Glomerular endothelial cell (primary cell): ENCODE measurements around the gene PIWIL1. TPM values are rescaled to one million over a fixed set of nuclear protein-coding genes. Genes with fewer than 3 reads are reported as not detected.

Source experiments
- DNase-seq: peaks from one replicate; pipeline ENCODE4 v3.0.0-alpha.2; 2011; ENCODE audit warnings: low read depth, low spot score; ENCODE audit errors: extremely low read depth
- total RNA-seq: library from RNA; depleted of rRNA; stranded (reverse); fragments of >200 nt; gene quantifications from 2 replicates; pipeline ENCODE4 v1.2.3, GENCODE V29; 2015

Gene PIWIL1
- total RNA-seq, result 0.10 TPM in 1 of 2 replicates, not detected in the other

- no peak for DNase-seq
Measured at GRCh38 chr12:130337488-130338303, at the start of gene PIWIL1. TSS of gene PIWIL1 (plus strand) at chr12:130337887. CDS start at chr12:130342592, 4,705 bp downstream.

DNA sequence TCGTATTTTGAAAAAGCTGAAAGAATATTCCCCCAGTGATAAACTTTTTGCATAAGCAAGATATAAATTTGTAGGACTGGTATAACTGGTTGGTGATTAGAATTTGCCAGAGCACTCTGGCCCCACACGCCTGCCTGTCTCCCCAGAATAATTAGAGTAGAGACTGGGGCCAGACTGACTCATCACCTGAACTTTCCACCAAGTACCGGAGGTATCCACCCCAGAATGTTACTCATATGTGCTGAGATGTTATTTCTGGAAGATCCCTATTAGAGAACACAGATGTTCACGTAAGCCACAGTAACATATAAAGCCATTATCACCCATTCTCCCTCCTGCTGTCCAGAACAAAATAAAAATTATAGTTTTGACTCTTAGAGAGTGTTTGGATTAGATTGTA is 49.5 kb upstream of the PIWIL1 start:
- no peak for DNase-seq

GRCh38 chr12:130288691-130289090 is 49.0 kb upstream of the PIWIL1 start:
- DNase-seq, result no peak

- DNase-seq, result no peak
Measured at GRCh38 chr12:130290114-130290513, 47.6 kb upstream of the PIWIL1 start.

DNA sequence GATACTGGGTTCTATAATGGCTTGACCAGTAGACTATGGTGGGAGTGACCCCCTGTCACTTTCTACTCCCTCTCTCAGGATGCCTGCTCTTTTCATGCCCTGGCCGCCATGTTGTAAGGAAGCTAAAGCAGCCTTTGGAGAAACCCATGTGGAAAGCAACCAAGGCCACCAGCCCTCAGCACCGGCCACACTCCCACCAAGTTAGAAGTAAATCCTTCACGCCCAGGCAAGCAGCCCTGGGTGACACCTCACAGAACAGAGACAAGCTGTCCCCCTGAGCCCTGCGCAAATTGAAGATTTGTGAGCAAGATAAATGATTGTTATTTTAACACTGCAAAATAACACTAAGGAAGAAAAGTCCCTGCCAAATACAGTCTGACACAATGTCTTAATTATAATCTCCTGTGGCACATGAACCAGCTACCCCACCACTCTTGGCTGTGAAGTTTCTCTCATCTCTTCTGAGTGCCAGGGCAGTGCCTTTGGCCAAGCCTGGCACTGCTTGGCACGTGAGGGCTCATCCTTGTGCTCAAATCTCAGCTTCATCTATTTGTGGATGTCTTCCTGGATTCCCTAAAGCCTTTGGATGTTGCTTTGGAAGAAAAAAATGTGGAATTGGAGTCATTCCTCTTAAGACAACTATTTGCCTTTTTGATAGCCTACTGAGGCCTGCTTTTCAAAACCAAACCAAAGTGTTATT is 39.2 kb upstream of the PIWIL1 start:
- DNase-seq, result no peak

DNA sequence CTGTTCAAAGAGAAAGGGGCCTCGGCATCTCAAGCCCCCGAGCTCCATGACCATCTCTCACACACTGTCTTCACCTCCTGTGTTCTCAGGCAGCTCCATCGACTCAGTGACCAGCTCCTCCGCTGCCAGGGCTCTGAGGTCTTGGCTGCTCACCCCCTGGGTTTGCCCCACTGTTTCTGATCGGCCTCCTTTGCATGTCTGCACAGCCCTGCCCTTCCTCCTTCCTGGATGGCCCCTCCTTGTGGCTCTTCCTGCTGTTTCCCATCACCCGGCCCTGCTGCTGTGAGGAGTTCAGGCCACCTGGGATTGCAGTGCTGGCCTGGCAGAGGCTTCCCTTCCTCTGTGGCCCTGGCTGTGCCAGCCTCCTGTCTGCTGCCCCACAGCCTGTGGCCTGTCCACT is 38.1 kb upstream of the PIWIL1 start:
- DNase-seq, result no peak

DNA sequence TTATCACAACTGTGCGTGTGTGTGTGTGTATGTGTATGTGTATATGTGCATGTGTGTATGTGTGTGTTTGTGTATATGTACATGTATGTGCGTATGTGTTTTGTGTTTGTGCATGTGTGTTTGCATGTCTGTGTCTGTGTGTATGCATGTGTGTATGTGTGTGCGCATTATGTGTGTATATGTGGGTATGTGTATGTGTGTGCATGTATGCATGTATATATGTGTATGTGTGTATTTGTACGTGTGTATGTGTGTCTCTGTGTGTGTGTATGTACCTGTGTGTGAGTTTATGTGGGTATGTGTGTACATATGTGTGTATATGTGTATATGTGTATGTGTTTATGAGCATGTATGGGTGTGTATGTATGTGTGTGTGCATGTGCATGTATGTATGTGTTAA is 37.6 kb upstream of the PIWIL1 start:
- no peak for DNase-seq

GRCh38 chr12:130300737-130301535 is 36.8 kb upstream of the PIWIL1 start:
- DNase-seq, result no peak

GRCh38 chr12:130301559-130301958 is 36.1 kb upstream of the PIWIL1 start:
- DNase-seq, result no peak

DNA sequence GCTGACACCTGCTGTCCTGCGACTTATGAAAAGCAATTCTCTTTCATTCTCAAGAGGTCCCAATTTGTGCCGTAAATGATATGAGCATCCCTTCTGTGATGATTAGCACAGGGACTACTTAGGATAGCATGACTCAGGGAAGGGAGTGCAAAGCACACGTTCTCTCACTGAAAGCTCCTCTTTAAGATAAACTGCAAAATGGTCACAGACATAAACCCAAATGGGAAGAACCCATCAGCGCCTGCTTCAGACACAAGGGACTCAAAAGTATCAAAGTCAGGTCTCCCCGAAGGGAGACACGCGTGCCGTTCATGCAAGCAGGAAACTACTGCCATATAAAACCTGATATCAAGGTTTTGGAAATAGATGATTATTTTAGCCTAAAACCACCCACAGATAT is 33.9 kb upstream of the PIWIL1 start:
- no peak for DNase-seq

GRCh38 chr12:130307859-130308258 is 29.8 kb upstream of the PIWIL1 start:
- no peak for DNase-seq

GRCh38 chr12:130308393-130308792 is 29.3 kb upstream of the PIWIL1 start:
- DNase-seq, result no peak

- DNase-seq, result no peak
Measured at GRCh38 chr12:130316251-130316650, 21.4 kb upstream of the PIWIL1 start.

GRCh38 chr12:130320536-130320935 is 17.2 kb upstream of the PIWIL1 start:
- DNase-seq, result no peak

- DNase-seq, result no peak
Measured at GRCh38 chr12:130322263-130322662, 15.4 kb upstream of the PIWIL1 start.

GRCh38 chr12:130330685-130331084 is 7.0 kb upstream of the PIWIL1 start:
- DNase-seq, result no peak

DNA sequence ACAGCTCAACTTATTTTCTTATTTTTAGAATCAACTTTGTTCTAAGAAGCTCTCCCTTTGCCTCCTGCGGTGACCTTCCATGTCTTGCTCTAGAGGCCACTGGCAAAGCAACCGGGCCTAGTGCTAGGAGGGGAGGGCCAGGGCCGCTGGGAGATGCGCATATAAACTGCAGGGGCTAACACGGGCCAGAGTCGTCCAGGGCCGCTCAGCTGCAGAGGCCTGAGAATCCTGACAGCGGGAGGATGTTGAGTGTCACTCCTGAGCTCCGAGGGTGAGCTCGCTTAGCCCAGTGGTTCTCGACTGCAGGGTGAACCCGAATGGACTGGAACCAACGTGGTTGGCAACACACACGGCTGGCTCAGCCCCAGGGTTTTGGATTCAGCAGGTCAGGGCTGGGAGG is 6.5 kb upstream of the PIWIL1 start:
- no peak for DNase-seq

- DNase-seq, result no peak
Measured at GRCh38 chr12:130333341-130333740, 4.3 kb upstream of the PIWIL1 start.

- DNase-seq, result no peak
Measured at GRCh38 chr12:130334399-130334798, 3.3 kb upstream of the PIWIL1 start.

DNA sequence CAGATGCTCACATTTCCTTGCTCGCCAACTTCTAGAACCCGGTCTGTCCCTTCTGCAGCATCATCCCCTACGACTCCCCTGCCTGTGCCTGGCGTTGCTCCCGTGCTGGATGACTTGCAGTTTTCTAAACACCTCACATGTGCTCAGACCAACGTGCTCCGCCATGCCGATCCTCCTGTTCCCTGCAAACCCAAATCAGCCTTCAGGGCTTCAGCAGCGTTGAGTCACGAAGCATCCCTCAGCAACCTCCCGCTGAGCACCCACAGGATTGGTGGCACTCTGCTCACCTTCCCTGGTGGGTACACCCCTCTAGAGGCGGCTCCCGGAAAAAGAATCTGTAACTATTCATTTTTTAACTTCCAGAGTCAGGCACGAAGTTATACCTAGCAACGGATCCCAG is 2.8 kb upstream of the PIWIL1 start:
- DNase-seq, result no peak
